Measurements from ENCODE around the gene EMB.
"Not testable (repeated sequence)": the region's sequence is repeated elsewhere in the genome, so short reads cannot be mapped to it uniquely, and the experiment has no call there.

Gene EMB

GRCh38 chr5:50420343-50420935, 20.6 kb downstream of the EMB start:
- TF ChIP-seq CTCF (IDR thresholded peaks at IDR 0.05; ENCODE audit: low read depth, low read length) = no peak
- DNase-seq (ENCODE audit: extremely low read depth, low read depth) = no peak

GRCh38 chr5:50419656-50420055, 21.4 kb downstream of the EMB start:
- not testable (repeated sequence) for DNase-seq (ENCODE audit: extremely low read depth, low read depth)

- DNase-seq (ENCODE audit: extremely low read depth, low read depth) = not testable (repeated sequence)
These were observed 24.5 kb downstream of the EMB start for GRCh38 chr5:50416637-50417036.

GRCh38 chr5:50415912-50416311, 25.2 kb downstream of the EMB start:
- TF ChIP-seq CTCF (IDR thresholded peaks at IDR 0.05; ENCODE audit: low read depth, low read length) = no peak
- no peak for DNase-seq (ENCODE audit: extremely low read depth, low read depth)

GRCh38 chr5:50410932-50411331, 30.2 kb downstream of the EMB start:
- not testable (repeated sequence) for DNase-seq (ENCODE audit: extremely low read depth, low read depth)

GRCh38 chr5:50406877-50407276, 34.2 kb downstream of the EMB start:
- no peak for TF ChIP-seq CTCF (IDR thresholded peaks at IDR 0.05; ENCODE audit: low read depth, low read length)
- no peak for DNase-seq (ENCODE audit: extremely low read depth, low read depth)

GRCh38 chr5:50401336-50401735, 39.8 kb downstream of the EMB start:
- no peak for TF ChIP-seq CTCF (IDR thresholded peaks at IDR 0.05; ENCODE audit: low read depth, low read length)
- no peak for DNase-seq (ENCODE audit: extremely low read depth, low read depth)

GRCh38 chr5:50393925-50394609, 47.0 kb downstream of the EMB start:
- not testable (repeated sequence) for DNase-seq (ENCODE audit: extremely low read depth, low read depth)

- DNase-seq (ENCODE audit: extremely low read depth, low read depth) = not testable (repeated sequence)
These were observed 48.8 kb downstream of the EMB start for GRCh38 chr5:50392289-50392688.

- DNase-seq (ENCODE audit: extremely low read depth, low read depth) = not testable (repeated sequence)
These were observed 56.7 kb downstream of the EMB start for GRCh38 chr5:50384381-50384780.

GRCh38 chr5:50376696-50377095, 64.4 kb downstream of the EMB start:
- DNase-seq (ENCODE audit: extremely low read depth, low read depth) = not testable (repeated sequence)

GRCh38 chr5:50369287-50370033, 71.6 kb downstream of the EMB start:
- DNase-seq (ENCODE audit: extremely low read depth, low read depth) = not testable (repeated sequence)
